Measurements from ENCODE around the gene CCDC82. TPM values are rescaled to one million over a fixed set of nuclear protein-coding genes. Genes with fewer than 3 reads are reported as not detected.

Gene CCDC82
- total RNA-seq, 1 donor from 2014 or later: 25.6 TPM

GRCh38 chr11:96331699-96332116 lies 58.0 kb downstream of the CCDC82 start:
- Mint-ChIP-seq H3K36me3 (peaks cover 5% of the 10 kb centered on the region), H3K4me1 (peaks cover 69% of the 10 kb centered on the region), H3K27ac (peak overlapping the region; percentile 89), H3K27me3 (ENCODE audit: low read depth) (no peaks in the 10 kb centered on the region), H3K9me3 (no peaks in the 10 kb centered on the region), H3K4me3 (no peak overlapping the region)
- no peak for DNase-seq (ENCODE audit: low spot score in 2 of 2, unreplicated experiment in 2 of 2)
- TF ChIP-seq CTCF (IDR thresholded peaks at IDR 0.05; ENCODE audit: unreplicated experiment): no peak

- Mint-ChIP-seq H3K4me1 (peaks cover 67% of the 10 kb centered on the region), H3K9me3 (no peaks in the 10 kb centered on the region), H3K36me3 (peaks cover 5% of the 10 kb centered on the region), H3K27ac (peak overlapping the region; percentile 71), H3K27me3 (ENCODE audit: low read depth) (no peaks in the 10 kb centered on the region), H3K4me3 (no peak overlapping the region)
- TF ChIP-seq CTCF (IDR thresholded peaks at IDR 0.05; ENCODE audit: unreplicated experiment): no peak
- DNase-seq (ENCODE audit: low spot score in 2 of 2, unreplicated experiment in 2 of 2): no peak
Observed at GRCh38 chr11:96330511-96330859, 59.2 kb downstream of the CCDC82 start.

- no peaks in the 10 kb centered on the region for H3K27me3 Mint-ChIP-seq (ENCODE audit: low read depth)
- H3K9me3 Mint-ChIP-seq: no peaks in the 10 kb centered on the region
- no peak overlapping the region for H3K4me3 Mint-ChIP-seq
- no peak for DNase-seq (ENCODE audit: low spot score in 2 of 2, unreplicated experiment in 2 of 2)
- peaks cover 70% of the 10 kb centered on the region for H3K4me1 Mint-ChIP-seq
- no peak for TF ChIP-seq CTCF (IDR thresholded peaks at IDR 0.05; ENCODE audit: unreplicated experiment)
- peaks cover 3% of the 10 kb centered on the region for H3K36me3 Mint-ChIP-seq
- peak overlapping the region; percentile 99 for H3K27ac Mint-ChIP-seq
Observed at GRCh38 chr11:96329855-96330510, 59.7 kb downstream of the CCDC82 start.

- TF ChIP-seq CTCF (IDR thresholded peaks at IDR 0.05; ENCODE audit: unreplicated experiment): no peak
- Mint-ChIP-seq H3K36me3 (peaks cover 3% of the 10 kb centered on the region), H3K27ac (peak overlapping the region; percentile 99), H3K27me3 (ENCODE audit: low read depth) (no peaks in the 10 kb centered on the region), H3K4me3 (no peak overlapping the region), H3K9me3 (no peaks in the 10 kb centered on the region), H3K4me1 (peaks cover 73% of the 10 kb centered on the region)
- no peak for DNase-seq (ENCODE audit: low spot score in 2 of 2, unreplicated experiment in 2 of 2)
Observed at GRCh38 chr11:96329419-96329818, 60.3 kb downstream of the CCDC82 start.

GRCh38 chr11:96328395-96329010 lies 61.2 kb downstream of the CCDC82 start:
- Mint-ChIP-seq H3K4me1 (peaks cover 76% of the 10 kb centered on the region), H3K4me3 (peak overlapping the region; percentile 56), H3K9me3 (peaks cover under 1% of the 10 kb centered on the region), H3K27ac (peak overlapping the region; percentile 99), H3K36me3 (peaks cover 4% of the 10 kb centered on the region), H3K27me3 (ENCODE audit: low read depth) (no peaks in the 10 kb centered on the region)
- no peak for DNase-seq (ENCODE audit: low spot score in 2 of 2, unreplicated experiment in 2 of 2)
- TF ChIP-seq CTCF (IDR thresholded peaks at IDR 0.05; ENCODE audit: unreplicated experiment): no peak
